ENCODE results near the gene ARHGAP26. TPM values are rescaled to one million over a fixed set of nuclear protein-coding genes. Genes with fewer than 3 reads are reported as not detected.

Gene ARHGAP26
- total RNA-seq, 6 experiments from 2014 or later: 6.7 to 14.5 (median 8.3) TPM

DNA sequence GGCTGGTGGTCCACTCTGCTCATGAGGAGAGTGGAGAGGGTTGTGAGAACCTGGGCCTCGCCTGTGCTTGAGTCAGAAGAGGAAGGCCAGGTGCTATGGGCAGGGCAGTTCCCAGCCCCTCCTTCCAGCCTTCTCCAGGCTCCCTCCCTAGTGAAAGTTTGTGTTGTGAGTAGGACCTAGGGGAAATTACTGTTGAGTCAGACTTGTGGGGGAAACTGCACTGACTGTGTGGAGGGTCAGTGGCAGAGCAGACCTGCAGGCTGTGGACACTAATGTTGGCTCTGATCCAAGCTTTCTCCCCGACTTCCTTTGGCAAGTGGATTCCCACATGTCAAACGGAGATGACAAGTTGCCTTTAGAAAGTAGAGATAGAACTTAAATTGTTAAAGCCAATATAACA is 102.6 kb downstream of the ARHGAP26 start:
- WGBS (ENCODE audit: insufficient coverage, low coverage, low lambda C conversion rate, missing lambda C conversion rate): 44% methylated on average over 3 of the region's 3 CpGs
- ATAC-seq (peak in 3 of 4 donors; percentile 9 to 56 (median 51)), DNase-seq (no peak)
- intact Hi-C loops (cut with DNase I): loop anchor here (10.0 kb wide), 2 partner anchors 58 to 108 kb away; no protein-coding TSS in a partner anchor
- H3K36me3 ChIP-seq: no peaks in the 10 kb centered on the region
- no peak overlapping the region for H3K4me3 ChIP-seq
- no peaks in the 10 kb centered on the region for H3K27me3 ChIP-seq
- H3K4me1 ChIP-seq: peaks cover 0 to 26% (median 6%) of the 10 kb centered on the region in 4 donors
- no peaks in the 10 kb centered on the region for H3K9me3 ChIP-seq
- TF ChIP-seq POLR2A (IDR thresholded peaks at IDR 0.05): no peak
- TF ChIP-seq, protein P1, sequence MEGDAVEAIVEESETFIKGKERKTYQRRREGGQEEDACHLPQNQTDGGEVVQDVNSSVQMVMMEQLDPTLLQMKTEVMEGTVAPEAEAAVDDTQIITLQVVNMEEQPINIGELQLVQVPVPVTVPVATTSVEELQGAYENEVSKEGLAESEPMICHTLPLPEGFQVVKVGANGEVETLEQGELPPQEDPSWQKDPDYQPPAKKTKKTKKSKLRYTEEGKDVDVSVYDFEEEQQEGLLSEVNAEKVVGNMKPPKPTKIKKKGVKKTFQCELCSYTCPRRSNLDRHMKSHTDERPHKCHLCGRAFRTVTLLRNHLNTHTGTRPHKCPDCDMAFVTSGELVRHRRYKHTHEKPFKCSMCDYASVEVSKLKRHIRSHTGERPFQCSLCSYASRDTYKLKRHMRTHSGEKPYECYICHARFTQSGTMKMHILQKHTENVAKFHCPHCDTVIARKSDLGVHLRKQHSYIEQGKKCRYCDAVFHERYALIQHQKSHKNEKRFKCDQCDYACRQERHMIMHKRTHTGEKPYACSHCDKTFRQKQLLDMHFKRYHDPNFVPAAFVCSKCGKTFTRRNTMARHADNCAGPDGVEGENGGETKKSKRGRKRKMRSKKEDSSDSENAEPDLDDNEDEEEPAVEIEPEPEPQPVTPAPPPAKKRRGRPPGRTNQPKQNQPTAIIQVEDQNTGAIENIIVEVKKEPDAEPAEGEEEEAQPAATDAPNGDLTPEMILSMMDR (IDR thresholded peaks at IDR 0.05): no peak
- no peak overlapping the region for H3K27ac ChIP-seq

DNA sequence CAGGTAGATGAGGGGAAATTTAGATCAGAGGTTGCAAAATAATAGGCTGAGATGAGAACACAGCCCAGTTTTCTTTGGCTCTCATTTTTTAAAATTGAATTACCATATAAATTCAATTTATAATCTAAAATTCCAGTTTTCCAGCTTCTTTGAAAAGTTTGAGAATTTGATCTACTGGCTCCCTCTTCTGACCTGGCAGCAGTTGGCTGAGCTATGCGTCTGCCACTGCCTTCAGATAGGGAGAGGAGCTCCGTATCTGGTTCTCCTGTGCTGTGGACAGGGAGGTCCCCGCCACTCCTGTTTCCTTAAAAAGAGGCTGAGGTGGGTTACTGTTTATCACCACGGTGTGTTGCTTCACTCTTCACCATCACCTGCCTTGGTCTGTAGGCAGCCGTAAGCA is 103.7 kb downstream of the ARHGAP26 start:
- intact Hi-C loops (cut with DNase I): loop anchor here (10.0 kb wide), 2 partner anchors 59 to 109 kb away; no protein-coding TSS in a partner anchor
- Histone ChIP-seq H3K9me3 (no peaks in the 10 kb centered on the region), H3K4me3 (no peak overlapping the region), H3K36me3 (no peaks in the 10 kb centered on the region), H3K27me3 (no peaks in the 10 kb centered on the region), H3K4me1 (peaks cover 0 to 26% (median 6%) of the 10 kb centered on the region in 4 donors), H3K27ac (no peak overlapping the region)
- WGBS (ENCODE audit: insufficient coverage, low coverage, low lambda C conversion rate, missing lambda C conversion rate): 69% methylated on average over 5 of the region's 5 CpGs
- TF ChIP-seq, protein P1 (IDR thresholded peaks at IDR 0.05): no peak
- no peak for TF ChIP-seq POLR2A (IDR thresholded peaks at IDR 0.05)
- DNase-seq (no peak), ATAC-seq (no peak)

DNA sequence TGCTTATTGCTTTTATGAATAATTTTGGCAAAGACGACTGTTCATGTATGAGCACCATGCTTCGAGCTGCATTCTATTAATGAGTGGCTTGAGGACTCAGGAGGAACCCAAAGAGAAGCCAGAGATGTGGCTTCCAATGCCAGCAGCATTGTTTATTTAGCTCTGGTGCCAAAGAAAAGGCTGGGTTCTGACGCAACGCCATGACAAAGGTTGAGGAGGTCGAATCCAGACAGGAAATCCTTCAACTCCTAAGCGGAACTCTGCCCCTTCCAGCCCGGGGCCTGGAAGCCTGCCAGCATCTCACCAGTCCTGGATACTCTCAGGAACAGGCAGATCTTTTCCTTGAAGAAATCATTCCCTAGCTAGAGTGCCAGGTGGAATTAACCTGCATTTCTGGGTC is 104.4 kb downstream of the ARHGAP26 start:
- peak overlapping the region in 2 of 3 donors; percentile 2 to 41 for H3K27ac ChIP-seq
- H3K36me3 ChIP-seq: no peaks in the 10 kb centered on the region
- WGBS (ENCODE audit: insufficient coverage, low coverage, low lambda C conversion rate, missing lambda C conversion rate): 19% methylated on average over 7 of the region's 7 CpGs
- H3K9me3 ChIP-seq: no peaks in the 10 kb centered on the region
- H3K27me3 ChIP-seq: no peaks in the 10 kb centered on the region
- intact Hi-C loops (cut with DNase I): loop anchor here (10.0 kb wide), 2 partner anchors 60 to 110 kb away; no protein-coding TSS in a partner anchor
- peak; percentile 84 to 93 (median 89) for ATAC-seq
- H3K4me1 ChIP-seq: peaks cover 0 to 25% (median 6%) of the 10 kb centered on the region in 4 donors
- DNase-seq: peak; percentile 91 to 94 (median 92)
- TF ChIP-seq POLR2A (IDR thresholded peaks at IDR 0.05): no peak
- TF ChIP-seq, protein P1 (IDR thresholded peaks at IDR 0.05): no peak
- no peak overlapping the region for H3K4me3 ChIP-seq

DNA sequence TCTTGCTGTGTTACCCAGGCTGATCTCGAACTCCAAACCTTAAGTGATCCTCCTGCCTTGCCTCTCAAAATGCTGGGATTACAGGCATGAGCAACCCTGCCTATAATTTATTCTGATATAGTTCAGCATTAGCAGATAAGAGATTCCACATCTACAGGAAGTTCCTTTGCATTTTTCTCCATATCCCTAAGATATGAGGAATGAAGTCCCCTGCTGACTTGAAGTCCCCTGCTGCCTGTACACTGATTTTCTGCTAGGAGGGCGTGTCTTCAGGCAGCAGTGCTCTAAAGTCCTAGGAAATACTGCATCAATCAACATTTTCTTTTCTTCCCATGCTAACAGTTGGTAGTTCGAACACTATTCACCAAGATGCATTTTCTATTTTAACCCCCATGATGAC is 105.8 kb downstream of the ARHGAP26 start:
- intact Hi-C loops (cut with DNase I): loop anchor here (10.0 kb wide), 2 partner anchors 61 to 111 kb away; no protein-coding TSS in a partner anchor
- Histone ChIP-seq H3K9me3 (no peaks in the 10 kb centered on the region), H3K36me3 (no peaks in the 10 kb centered on the region), H3K4me3 (no peak overlapping the region), H3K27me3 (no peaks in the 10 kb centered on the region), H3K4me1 (peaks cover 0 to 27% (median 6%) of the 10 kb centered on the region in 4 donors), H3K27ac (no peak overlapping the region)
- DNase-seq: no peak
- ATAC-seq: no peak
- 85% methylated on average over 3 of the region's 3 CpGs for WGBS (ENCODE audit: insufficient coverage, low coverage, low lambda C conversion rate, missing lambda C conversion rate)
- TF ChIP-seq, protein P1 (IDR thresholded peaks at IDR 0.05): no peak
- TF ChIP-seq POLR2A (IDR thresholded peaks at IDR 0.05): no peak
